GF-D8 (cell line): ENCODE measurements around the gene TBCD.

Experiments
- DNase-seq: peaks from one replicate; lab custom pipeline; 2025; lab: John Stamatoyannopoulos, UW

Gene TBCD

GRCh38 chr17:82751571-82752370, at the start of gene TBCD:
Gene TBCD (plus strand): TSS chr17:82752065. CDS start chr17:82752194, 129 bp downstream.
- DNase-seq: peak; percentile 51

- DNase-seq: no peak
These were observed 49.5 kb upstream of the TBCD start for GRCh38 chr17:82702231-82702927.

GRCh38 chr17:82703036-82703745, 48.7 kb upstream of the TBCD start:
- DNase-seq: no peak

- no peak for DNase-seq
These were observed 47.7 kb upstream of the TBCD start for GRCh38 chr17:82703935-82704865.

- no peak for DNase-seq
These were observed 47.0 kb upstream of the TBCD start for GRCh38 chr17:82704886-82705285.

GRCh38 chr17:82705756-82706155, 46.1 kb upstream of the TBCD start:
- no peak for DNase-seq

GRCh38 chr17:82709024-82709675, 42.7 kb upstream of the TBCD start:
- no peak for DNase-seq

GRCh38 chr17:82709676-82710498, 42.0 kb upstream of the TBCD start:
- DNase-seq: no peak

GRCh38 chr17:82710499-82711232, 41.2 kb upstream of the TBCD start:
- DNase-seq: no peak

GRCh38 chr17:82713071-82713723, 38.7 kb upstream of the TBCD start:
- no peak for DNase-seq

GRCh38 chr17:82716203-82717010, 35.5 kb upstream of the TBCD start, which contains the start of gene FN3KRP:
Gene FN3KRP (plus strand): TSS chr17:82716706. CDS start chr17:82716756, 50 bp downstream.
- peak; percentile 65 for DNase-seq

- no peak for DNase-seq
These were observed 32.7 kb upstream of the TBCD start for GRCh38 chr17:82718986-82719685.

- no peak for DNase-seq
These were observed 31.7 kb upstream of the TBCD start for GRCh38 chr17:82720204-82720603.

- no peak for DNase-seq
These were observed 29.4 kb upstream of the TBCD start for GRCh38 chr17:82722341-82723013.

- DNase-seq: no peak
These were observed 28.6 kb upstream of the TBCD start for GRCh38 chr17:82723169-82723807.

GRCh38 chr17:82726427-82726826, 25.4 kb upstream of the TBCD start:
- DNase-seq: no peak
